B cell (primary cell): ENCODE measurements around the gene CD300LG.

Experiments
- CTCF ChIP-seq: fragments of 200-600 bp; IDR thresholded peaks from one replicate; pipeline ENCODE4 v1.8.0; 2022; ENCODE audit warnings: antibody characterized with exemption, mild to moderate bottlenecking
- EZH2 ChIP-seq: IDR thresholded peaks from 2 replicates; pipeline ENCODE4 v1.6.1; 2012; ENCODE audit warnings: borderline replicate concordance, low read depth, mild to moderate bottlenecking, moderate library complexity, low read length; ENCODE audit not compliant: insufficient read depth, poor library complexity, severe bottlenecking

DNA sequence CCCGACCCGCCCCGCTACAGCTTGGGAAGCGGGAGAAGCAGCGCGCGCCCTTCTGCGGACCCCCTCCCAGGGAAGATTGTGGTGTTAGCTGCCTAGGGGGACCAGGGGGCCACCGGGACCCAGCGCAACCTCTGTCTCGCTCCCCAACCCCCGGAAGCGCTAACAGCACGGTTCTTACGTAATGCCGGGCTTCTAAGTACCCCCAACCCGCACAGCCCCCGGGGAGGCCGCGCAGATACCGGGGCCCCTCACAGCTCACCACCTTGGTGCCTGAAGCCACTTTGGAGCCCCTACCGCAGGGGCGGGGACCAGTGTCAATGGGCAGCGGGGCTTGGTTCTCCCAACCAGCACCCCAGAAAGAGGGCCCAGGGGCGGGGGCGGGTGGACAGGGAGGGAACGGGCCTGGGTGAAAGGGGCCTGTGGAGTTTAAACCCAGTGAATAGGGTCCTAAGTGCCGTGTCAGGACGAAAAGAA, 60.0 kb downstream of the CD300LG start:
- TF ChIP-seq CTCF (no peak), EZH2 (peak; percentile 95)
